A673 (cell line): Measurements from ENCODE around the gene DLL3. TPM values are rescaled to one million over a fixed set of nuclear protein-coding genes. Genes with fewer than 3 reads are reported as not detected.
A peak's percentile ranks its signal among the peaks of the same experiment; 100 is the strongest.

Experiments
- BruUV-seq: library from RNA; stranded (reverse); fragments of 400-500 nt; replicated peaks from 2 replicates; lab custom pipeline; 2021; lab: Mats Ljungman, UMichigan
- CTCF ChIA-PET: fragments of 300-600 bp; sonication (Branson Sonifier 250); formaldehyde crosslinking; loops from one replicate; lab custom pipeline; 2022; ENCODE audit warnings: antibody characterized with exemption; lab: Charles Lee
- POLR2A ChIA-PET: fragments of 300-600 bp; sonication (Branson Sonifier 250); formaldehyde crosslinking; loops from one replicate; lab custom pipeline; 2022; ENCODE audit warnings: antibody characterized with exemption; ENCODE audit not compliant: low non-redundant PET; lab: Charles Lee
- DNase-seq: peaks from one replicate; pipeline ENCODE4 v3.0.0-alpha.2; 2015; ENCODE audit warnings: low spot score
- H3K27ac ChIP-seq: fragments of 200-600 bp; sonication (generic); 2 replicates; pipeline ENCODE4 v1.5.1; 2016; ENCODE audit warnings: mixed run types, low read depth, mild to moderate bottlenecking, mixed read lengths, antibody characterized with exemption, low read length; ENCODE audit not compliant: poor library complexity, severe bottlenecking
- H3K27me3 ChIP-seq: fragments of 200-600 bp; sonication (generic); replicated peaks from 2 replicates; pipeline ENCODE4 v1.6.1; 2017; ENCODE audit warnings: mixed run types, low read depth, mild to moderate bottlenecking, mixed read lengths, antibody characterized with exemption, low read length; ENCODE audit not compliant: insufficient read depth, poor library complexity
- H3K36me3 ChIP-seq: fragments of 200-600 bp; sonication (generic); 2 replicates; pipeline ENCODE4 v1.6.1; 2016; ENCODE audit warnings: mixed run types, mild to moderate bottlenecking, mixed read lengths, antibody characterized with exemption, low read length; ENCODE audit not compliant: insufficient read depth, poor library complexity, severe bottlenecking
- H3K4me1 ChIP-seq: fragments of 200-600 bp; sonication (generic); 2 replicates; pipeline ENCODE4 v1.6.1; 2017; ENCODE audit warnings: mixed run types, mild to moderate bottlenecking, mixed read lengths, antibody characterized with exemption, low read length; ENCODE audit not compliant: insufficient read depth, poor library complexity, severe bottlenecking
- H3K4me3 ChIP-seq: fragments of 200-600 bp; sonication (generic); 2 replicates; pipeline ENCODE4 v1.5.1; 2016; ENCODE audit warnings: low read depth, mixed run types, mild to moderate bottlenecking, mixed read lengths, low read length; ENCODE audit not compliant: poor library complexity, severe bottlenecking
- H3K9me3 ChIP-seq: fragments of 200-600 bp; sonication (generic); 2 replicates; pipeline ENCODE4 v1.6.1; 2016; ENCODE audit warnings: mixed run types, low read depth, mild to moderate bottlenecking, mixed read lengths, antibody characterized with exemption, low read length; ENCODE audit not compliant: poor library complexity, severe bottlenecking
- EZH2 ChIP-seq: fragments of 200-600 bp; sonication (generic); IDR thresholded peaks from 2 replicates; pipeline ENCODE4 v1.6.1; 2017; ENCODE audit warnings: borderline replicate concordance, low read depth, mild to moderate bottlenecking, mixed read lengths, antibody characterized with exemption, low read length; ENCODE audit not compliant: poor library complexity, severe bottlenecking
- intact Hi-C: fragments of 100-400 bp; cut with micrococcal nuclease; formaldehyde crosslinking; loops from one replicate; pipeline ENCODE4 v1.10.0; 2022; ENCODE audit not compliant: unreplicated experiment
- total RNA-seq: library from RNA; stranded (reverse); gene quantifications from 2 replicates; pipeline ENCODE4 v1.2.3, GENCODE V29; 2021
- TF ChIP-seq, protein P1 (sequence below): fragments of 300-800, 200-600 bp; sonication (generic); conservative IDR thresholded peaks from 2 replicates; pipeline ENCODE4 v1.5.1; 2017; ENCODE audit warnings: low read depth, mild to moderate bottlenecking, antibody characterized with exemption, low read length, moderate library complexity, mixed read lengths

The DLL3 gene
- total RNA-seq, 1 experiment from 2014 or later = 0.69 TPM

DNA sequence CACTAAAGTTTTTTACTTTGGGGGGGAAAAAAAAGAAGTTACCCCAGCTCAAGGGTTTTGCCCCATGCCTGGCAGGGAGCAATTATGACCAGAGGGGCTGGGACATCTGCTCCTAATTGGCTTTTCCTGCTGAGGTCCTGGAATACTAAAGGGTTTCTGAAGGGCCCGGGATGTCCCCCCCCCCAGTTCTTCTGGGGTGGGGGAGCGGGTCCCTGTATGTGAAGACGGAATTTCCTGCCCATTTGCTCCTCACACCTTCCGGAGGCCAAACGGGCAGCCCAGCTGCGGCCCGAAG is 1.1 kb upstream of the DLL3 start:
- peaks cover 20% of the 10 kb centered on the region for H3K27me3 ChIP-seq
- ChIA-PET POLR2A (no interaction called here), CTCF (interaction anchor here (0.6 to 1.0 kb wide), 2 partner anchors 30 to 44 kb away, joined by 3 read pairs; no protein-coding TSS in a partner anchor)
- no peaks in the 10 kb centered on the region for H3K9me3 ChIP-seq
- no peaks in the 10 kb centered on the region for H3K36me3 ChIP-seq
- BruUV-seq = no TSS peak
- TF ChIP-seq, protein P1, sequence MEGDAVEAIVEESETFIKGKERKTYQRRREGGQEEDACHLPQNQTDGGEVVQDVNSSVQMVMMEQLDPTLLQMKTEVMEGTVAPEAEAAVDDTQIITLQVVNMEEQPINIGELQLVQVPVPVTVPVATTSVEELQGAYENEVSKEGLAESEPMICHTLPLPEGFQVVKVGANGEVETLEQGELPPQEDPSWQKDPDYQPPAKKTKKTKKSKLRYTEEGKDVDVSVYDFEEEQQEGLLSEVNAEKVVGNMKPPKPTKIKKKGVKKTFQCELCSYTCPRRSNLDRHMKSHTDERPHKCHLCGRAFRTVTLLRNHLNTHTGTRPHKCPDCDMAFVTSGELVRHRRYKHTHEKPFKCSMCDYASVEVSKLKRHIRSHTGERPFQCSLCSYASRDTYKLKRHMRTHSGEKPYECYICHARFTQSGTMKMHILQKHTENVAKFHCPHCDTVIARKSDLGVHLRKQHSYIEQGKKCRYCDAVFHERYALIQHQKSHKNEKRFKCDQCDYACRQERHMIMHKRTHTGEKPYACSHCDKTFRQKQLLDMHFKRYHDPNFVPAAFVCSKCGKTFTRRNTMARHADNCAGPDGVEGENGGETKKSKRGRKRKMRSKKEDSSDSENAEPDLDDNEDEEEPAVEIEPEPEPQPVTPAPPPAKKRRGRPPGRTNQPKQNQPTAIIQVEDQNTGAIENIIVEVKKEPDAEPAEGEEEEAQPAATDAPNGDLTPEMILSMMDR = no peak
- TF ChIP-seq EZH2 = no peak
- intact Hi-C loops = no loop called here
- DNase-seq = no peak
- H3K27ac ChIP-seq = no peak overlapping the region
- H3K4me1 ChIP-seq = peaks cover 13% of the 10 kb centered on the region
- H3K4me3 ChIP-seq = peak overlapping the region; percentile 26

DNA sequence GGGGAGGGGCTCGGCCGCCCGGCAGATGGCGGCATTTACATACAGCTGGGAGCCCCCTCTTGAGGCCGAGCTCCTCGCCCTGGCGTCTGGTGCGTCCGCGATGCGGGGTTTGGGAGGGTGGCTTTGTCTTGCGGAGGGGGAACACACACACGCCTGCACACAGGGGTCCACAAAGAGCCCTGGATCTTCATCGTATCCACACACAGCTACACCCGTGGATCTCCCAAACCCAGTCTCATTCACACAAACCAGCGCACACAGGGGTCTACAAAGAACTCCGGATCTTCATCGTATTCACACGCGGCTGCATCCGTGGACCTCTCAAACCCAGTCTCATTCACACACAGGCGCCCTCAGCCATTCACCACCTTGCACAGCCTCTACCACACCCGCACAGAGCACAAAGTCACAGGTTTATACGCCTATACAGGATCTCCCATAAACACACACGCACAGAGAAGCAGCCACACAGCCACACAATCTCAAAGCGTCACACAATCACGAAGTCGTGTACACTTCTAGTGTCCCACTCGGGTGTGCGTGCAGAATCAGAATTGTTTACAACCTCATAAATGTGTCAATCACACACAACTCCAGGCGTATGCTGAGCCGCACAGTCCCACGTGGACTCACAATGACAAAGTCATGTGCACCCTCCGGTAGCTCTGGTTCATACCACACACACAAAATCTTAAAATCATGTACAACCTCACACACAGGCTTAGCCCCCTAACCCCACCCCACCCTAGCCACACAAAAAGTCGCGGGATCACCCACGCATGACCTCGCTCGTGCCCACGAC is 550 bp upstream of the DLL3 start:
- Histone ChIP-seq H3K4me3 (peak overlapping the region; percentile 26), H3K9me3 (no peaks in the 10 kb centered on the region), H3K4me1 (peaks cover 13% of the 10 kb centered on the region), H3K36me3 (no peaks in the 10 kb centered on the region), H3K27ac (no peak overlapping the region), H3K27me3 (peaks cover 20% of the 10 kb centered on the region)
- TF ChIP-seq EZH2 = no peak
- TF ChIP-seq, protein P1 = peak; percentile 59
- ChIA-PET POLR2A (no interaction called here), CTCF (interaction anchor here (0.6 to 1.0 kb wide), 3 partner anchors 30 to 45 kb away, joined by 3 read pairs; no protein-coding TSS in a partner anchor)
- DNase-seq = peak; percentile 65
- intact Hi-C loops = no loop called here
- BruUV-seq = no TSS peak

GRCh38 chr19:39499932-39500331 is 1.2 kb downstream of the DLL3 start:
- Histone ChIP-seq H3K4me3 (no peak overlapping the region), H3K27me3 (peaks cover 20% of the 10 kb centered on the region), H3K27ac (no peak overlapping the region), H3K36me3 (no peaks in the 10 kb centered on the region), H3K9me3 (no peaks in the 10 kb centered on the region), H3K4me1 (peaks cover 13% of the 10 kb centered on the region)
- no TSS peak for BruUV-seq
- POLR2A ChIA-PET = no interaction called here
- intact Hi-C loops = no loop called here
- CTCF ChIA-PET = interaction anchor here (0.6 kb wide), 2 partner anchors 11 to 55 kb away, joined by 4 to 6 read pairs; partner anchors contain the start of gene SUPT5H
- no peak for DNase-seq
- TF ChIP-seq EZH2 = no peak
- TF ChIP-seq, protein P1 = no peak
